Measurements from ENCODE around the gene ADPRH. TPM values are rescaled to one million over a fixed set of nuclear protein-coding genes. Genes with fewer than 3 reads are reported as not detected.

ADPRH gene
- total RNA-seq, 1 donor from 2014 or later = 0.53 TPM

DNA sequence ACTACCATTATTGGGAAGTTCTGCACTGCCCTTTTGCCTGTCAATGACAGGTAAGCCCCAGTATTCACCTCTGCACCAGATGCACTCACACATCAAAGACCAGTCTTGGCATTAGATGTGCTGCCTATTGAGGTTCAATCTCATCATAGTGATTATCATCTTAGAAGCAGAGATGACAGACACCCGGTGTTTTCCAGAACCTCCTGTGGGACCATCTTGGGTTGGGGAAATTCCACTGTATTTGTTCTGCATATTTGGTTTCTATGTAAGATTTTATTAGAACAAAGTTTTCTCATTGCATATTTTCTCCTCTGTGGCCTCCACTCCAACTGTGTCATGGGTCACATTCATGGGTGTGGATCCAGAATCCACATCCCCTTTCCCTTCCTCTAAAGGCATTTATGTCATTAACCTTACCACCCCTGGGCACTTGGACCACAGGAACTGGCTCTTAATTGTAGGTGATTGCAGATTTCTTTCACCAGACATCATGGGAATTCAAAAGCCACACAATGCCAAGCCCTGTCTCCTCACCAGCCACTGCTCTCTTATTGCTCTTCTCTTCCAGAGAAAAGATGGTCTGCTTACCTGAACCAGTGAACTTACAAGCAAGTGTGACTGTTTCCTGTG lies 49.6 kb downstream of the ADPRH start:
- no peak for DNase-seq (ENCODE audit: low read depth)
- no peak for TF ChIP-seq CTCF (IDR thresholded peaks at IDR 0.05; ENCODE audit: insufficient read depth, low read length, severe bottlenecking)
- FAIRE-seq = no peak
- H3K27me3 ChIP-seq (ENCODE audit: control insufficient read depth, insufficient read depth, low read length) = no peaks in the 10 kb centered on the region
- no peaks in the 10 kb centered on the region for H3K36me3 ChIP-seq (ENCODE audit: control insufficient read depth, insufficient read depth, low read length)
- H3K4me3 ChIP-seq (ENCODE audit: low read depth, low read length) = no peak overlapping the region

DNA sequence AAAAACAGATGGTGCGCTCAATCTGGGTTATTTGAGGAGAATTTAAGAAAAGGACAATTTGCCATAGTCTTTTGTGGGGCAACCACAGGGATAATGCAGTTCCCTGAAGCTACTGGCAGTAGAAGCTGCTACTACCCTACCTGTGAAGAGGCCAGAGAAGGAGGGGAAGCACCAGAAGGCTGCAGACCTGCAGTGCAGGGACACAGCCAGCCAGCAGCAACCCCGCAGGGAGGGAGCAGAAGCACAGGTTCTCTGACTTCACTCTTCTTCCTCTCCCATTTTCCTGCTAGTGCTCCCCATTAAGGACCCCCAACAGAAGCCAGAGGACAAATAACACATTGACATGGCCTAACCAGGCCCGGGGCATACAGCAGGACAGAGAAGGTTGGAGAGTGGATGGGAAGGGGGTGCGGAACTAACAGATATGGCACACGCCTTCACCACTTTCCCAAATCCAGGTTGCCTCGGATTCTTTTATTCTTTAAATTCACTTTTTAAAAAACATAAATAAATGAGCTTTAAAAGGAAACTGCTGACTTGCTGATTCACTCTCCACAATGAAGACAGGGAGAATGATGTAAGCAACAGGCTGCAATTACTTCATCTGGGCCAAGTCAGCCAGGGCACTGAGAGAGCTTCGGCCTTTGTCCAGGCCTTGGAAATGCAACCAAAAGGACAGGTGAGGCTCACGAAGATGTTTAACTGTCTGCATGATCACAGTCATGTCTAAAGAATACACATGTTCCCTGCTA lies 51.0 kb downstream of the ADPRH start:
- no peak overlapping the region for H3K4me3 ChIP-seq (ENCODE audit: low read depth, low read length)
- FAIRE-seq (no peak), DNase-seq (ENCODE audit: low read depth) (peak; percentile 47)
- no peaks in the 10 kb centered on the region for H3K36me3 ChIP-seq (ENCODE audit: control insufficient read depth, insufficient read depth, low read length)
- TF ChIP-seq CTCF (IDR thresholded peaks at IDR 0.05; ENCODE audit: insufficient read depth, low read length, severe bottlenecking) = no peak
- no peaks in the 10 kb centered on the region for H3K27me3 ChIP-seq (ENCODE audit: control insufficient read depth, insufficient read depth, low read length)

DNA sequence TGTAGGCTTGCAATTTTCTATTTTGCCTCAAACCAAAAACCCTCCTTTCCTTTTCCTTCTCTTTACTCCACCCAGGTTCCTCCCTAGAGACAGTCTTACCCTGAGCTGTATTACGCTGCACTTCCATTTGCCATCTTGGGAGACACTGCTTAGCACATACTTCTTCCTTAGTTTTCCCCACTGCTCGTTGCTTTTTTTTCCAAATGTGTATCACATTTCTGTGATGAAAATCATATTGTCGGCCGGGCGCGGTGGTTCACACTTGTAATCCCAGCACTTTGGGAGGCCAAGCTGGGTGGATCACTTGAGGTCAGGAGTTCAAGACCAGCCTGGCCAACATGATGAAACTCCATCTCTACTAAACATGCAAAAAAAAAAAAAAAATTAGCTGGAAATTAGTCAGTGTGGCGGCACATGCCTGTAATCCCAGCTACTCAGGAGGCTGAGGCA lies 51.6 kb downstream of the ADPRH start:
- no peak for TF ChIP-seq CTCF (IDR thresholded peaks at IDR 0.05; ENCODE audit: insufficient read depth, low read length, severe bottlenecking)
- H3K4me3 ChIP-seq (ENCODE audit: low read depth, low read length) = no peak overlapping the region
- no peak for FAIRE-seq

DNA sequence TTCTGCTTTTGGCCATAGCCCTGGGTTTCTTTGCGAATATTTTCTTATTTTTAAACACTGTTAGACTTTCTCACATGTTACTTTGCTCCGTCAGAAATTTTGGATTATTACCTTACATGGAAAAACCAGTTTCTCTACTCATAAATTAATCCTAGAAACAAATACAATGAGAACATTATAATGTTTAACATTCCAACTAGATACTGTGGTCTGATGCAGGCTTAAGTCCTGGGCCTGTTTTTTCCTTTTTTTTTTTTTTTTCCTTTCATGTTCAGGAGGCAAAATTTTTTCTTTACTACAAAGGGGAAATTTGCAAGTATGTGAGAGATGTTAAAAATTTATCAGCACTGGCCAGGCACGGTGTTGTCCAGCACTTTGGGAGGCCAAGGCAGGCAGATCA lies 52.2 kb downstream of the ADPRH start:
- TF ChIP-seq CTCF (IDR thresholded peaks at IDR 0.05; ENCODE audit: insufficient read depth, low read length, severe bottlenecking) = no peak
- no peaks in the 10 kb centered on the region for H3K27me3 ChIP-seq (ENCODE audit: control insufficient read depth, insufficient read depth, low read length)
- DNase-seq (ENCODE audit: low read depth) (no peak), FAIRE-seq (no peak)
- no peaks in the 10 kb centered on the region for H3K36me3 ChIP-seq (ENCODE audit: control insufficient read depth, insufficient read depth, low read length)
- H3K4me3 ChIP-seq (ENCODE audit: low read depth, low read length) = no peak overlapping the region

More for the DNA sequence above, 51.6 kb downstream of the ADPRH start:
- DNase-seq (ENCODE audit: low read depth) = no peak
- H3K36me3 ChIP-seq (ENCODE audit: control insufficient read depth, insufficient read depth, low read length) = no peaks in the 10 kb centered on the region
- no peaks in the 10 kb centered on the region for H3K27me3 ChIP-seq (ENCODE audit: control insufficient read depth, insufficient read depth, low read length)

DNA sequence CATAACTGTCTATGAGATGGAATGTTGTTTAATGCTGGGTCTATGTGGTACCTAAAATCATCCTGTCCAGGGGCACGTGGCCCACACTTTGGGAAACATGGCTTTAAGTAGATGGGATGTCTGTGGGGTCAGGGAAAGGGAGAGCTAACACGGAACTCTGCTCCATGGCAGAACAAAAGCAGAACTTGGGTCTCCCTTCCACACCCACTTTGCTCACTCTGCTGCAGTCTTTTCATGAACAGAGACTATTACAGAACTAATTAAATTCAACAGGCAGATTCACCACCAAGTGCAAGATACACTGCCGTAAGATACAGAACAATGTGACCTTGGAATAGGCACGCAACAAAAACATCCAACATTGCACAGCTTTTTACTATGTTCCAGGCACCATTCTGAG lies 52.9 kb downstream of the ADPRH start:
- H3K27me3 ChIP-seq (ENCODE audit: control insufficient read depth, insufficient read depth, low read length) = no peaks in the 10 kb centered on the region
- TF ChIP-seq CTCF (IDR thresholded peaks at IDR 0.05; ENCODE audit: insufficient read depth, low read length, severe bottlenecking) = no peak
- no peak overlapping the region for H3K4me3 ChIP-seq (ENCODE audit: low read depth, low read length)
- H3K36me3 ChIP-seq (ENCODE audit: control insufficient read depth, insufficient read depth, low read length) = no peaks in the 10 kb centered on the region
- FAIRE-seq = no peak
- DNase-seq (ENCODE audit: low read depth) = no peak
